OCI-LY1 (cell line): Measurements from ENCODE around the gene HSPH1.

Experiments
- H2AFZ ChIP-seq: fragments of 200-600 bp; sonication (generic), shearing (Covaris generic); 2 replicates; pipeline ENCODE4 v1.6.0; 2014; ENCODE audit warnings: antibody characterized with exemption, mild to moderate bottlenecking, low read length
- H3F3A ChIP-seq: fragments of 200-600 bp; sonication (generic), shearing (Covaris generic); 2 replicates; pipeline ENCODE4 v1.6.0; 2014; ENCODE audit warnings: mild to moderate bottlenecking, antibody characterized with exemption, low read length, moderate library complexity; ENCODE audit not compliant: insufficient read depth
- H3K27ac ChIP-seq: fragments of 200-600 bp; sonication (generic); 2 replicates; pipeline ENCODE4 v1.5.1; 2014; ENCODE audit warnings: low read length, mixed run types, mild to moderate bottlenecking, low read depth; ENCODE audit not compliant: poor library complexity, severe bottlenecking
- H3K27me3 ChIP-seq: fragments of 200-600 bp; sonication (generic); 2 replicates; pipeline ENCODE4 v1.6.0; 2014; ENCODE audit warnings: antibody characterized with exemption, mild to moderate bottlenecking, low read length, moderate library complexity; ENCODE audit not compliant: insufficient read depth
- H3K36me3 ChIP-seq: fragments of 200-600 bp; sonication (generic); 2 replicates; pipeline ENCODE4 v1.6.1; 2014; ENCODE audit warnings: mild to moderate bottlenecking, antibody characterized with exemption, low read length, moderate library complexity, mixed read lengths; ENCODE audit not compliant: insufficient read depth
- H3K4me1 ChIP-seq: fragments of 200-600 bp; sonication (generic); 2 replicates; pipeline ENCODE4 v1.5.1; 2014; ENCODE audit warnings: mild to moderate bottlenecking, low read length, moderate library complexity; ENCODE audit not compliant: insufficient read depth, severe bottlenecking
- H3K4me2 ChIP-seq: fragments of 200-600 bp; sonication (generic), shearing (Covaris generic); 2 replicates; pipeline ENCODE4 v1.6.1; 2014; ENCODE audit warnings: low read length
- H3K4me3 ChIP-seq: fragments of 200-600 bp; sonication (generic); 2 replicates; pipeline ENCODE4 v1.5.1; 2014; ENCODE audit warnings: low read length, low read depth, mild to moderate bottlenecking, mixed read lengths; ENCODE audit not compliant: poor library complexity, severe bottlenecking
- H3K79me2 ChIP-seq: fragments of 200-600 bp; shearing (Covaris generic); 2 replicates; pipeline ENCODE4 v1.6.1; 2016; ENCODE audit warnings: mixed run types, low read length, mixed read lengths; ENCODE audit not compliant: insufficient read depth
- H3K9ac ChIP-seq: fragments of 200-600 bp; sonication (generic), shearing (Covaris generic); 2 replicates; pipeline ENCODE4 v1.6.1; 2014; ENCODE audit warnings: mild to moderate bottlenecking, low read length, mixed read lengths
- H3K9me2 ChIP-seq: fragments of 200-600 bp; sonication (generic), shearing (Covaris generic); 2 replicates; pipeline ENCODE4 v1.6.1; 2014; ENCODE audit warnings: low read depth, mild to moderate bottlenecking, low read length, mixed read lengths
- H3K9me3 ChIP-seq: fragments of 200-600 bp; shearing (Covaris generic); 2 replicates; pipeline ENCODE4 v1.6.1; 2014; ENCODE audit warnings: low read length, mixed read lengths
- H4K20me1 ChIP-seq: fragments of 200-600 bp; sonication (generic), shearing (Covaris generic); 2 replicates; pipeline ENCODE4 v1.6.0; 2016; ENCODE audit warnings: mild to moderate bottlenecking, low read length; ENCODE audit not compliant: insufficient read depth
- CTCF ChIP-seq: fragments of 200-600 bp; sonication (generic), shearing (Covaris generic); IDR thresholded peaks from 2 replicates; pipeline ENCODE4 v1.5.1; 2017; ENCODE audit warnings: mild to moderate bottlenecking, antibody characterized with exemption, low read length, moderate library complexity, mixed read lengths
- EZH2 ChIP-seq: fragments of 200-600 bp; sonication (generic), shearing (Covaris generic); IDR thresholded peaks from 2 replicates; pipeline ENCODE4 v1.8.0; 2017; ENCODE audit warnings: borderline replicate concordance, mixed run types, mild to moderate bottlenecking, antibody characterized with exemption, low read length, moderate library complexity, mixed read lengths

The HSPH1 gene

GRCh38 chr13:31184981-31185645 lies 23.4 kb upstream of the HSPH1 start:
- TF ChIP-seq EZH2 (no peak), CTCF (no peak)
- H3K27me3 ChIP-seq = no peaks in the 10 kb centered on the region; the same call in 1 of the 2 replicates
- no peaks in the 10 kb centered on the region for H4K20me1 ChIP-seq
- H2AFZ ChIP-seq = no peak overlapping the region
- no peak overlapping the region for H3K4me3 ChIP-seq
- H3F3A ChIP-seq = no peaks in the 10 kb centered on the region
- no peaks in the 10 kb centered on the region for H3K4me1 ChIP-seq
- H3K79me2 ChIP-seq = no peaks in the 10 kb centered on the region
- no peaks in the 10 kb centered on the region for H3K9me3 ChIP-seq
- no peaks in the 10 kb centered on the region for H3K36me3 ChIP-seq
- no peak overlapping the region for H3K9ac ChIP-seq
- no peak overlapping the region for H3K4me2 ChIP-seq
- H3K27ac ChIP-seq = no peak overlapping the region
- no peaks in the 10 kb centered on the region for H3K9me2 ChIP-seq

- Histone ChIP-seq H3K27me3 (no peaks in the 10 kb centered on the region; the same call in 1 of the 2 replicates), H3K4me2 (no peak overlapping the region), H3K9me3 (no peaks in the 10 kb centered on the region)
Measured at GRCh38 chr13:31184451-31184850, 22.7 kb upstream of the HSPH1 start.

GRCh38 chr13:31182987-31183386 lies 21.3 kb upstream of the HSPH1 start:
- Histone ChIP-seq H4K20me1 (no peaks in the 10 kb centered on the region), H3K4me3 (no peak overlapping the region), H3K4me2 (no peak overlapping the region), H3K36me3 (no peaks in the 10 kb centered on the region), H3F3A (no peaks in the 10 kb centered on the region), H3K9ac (no peak overlapping the region), H3K4me1 (no peaks in the 10 kb centered on the region), H3K9me3 (no peaks in the 10 kb centered on the region), H3K9me2 (no peaks in the 10 kb centered on the region), H3K79me2 (no peaks in the 10 kb centered on the region), H3K27ac (no peak overlapping the region), H2AFZ (no peak overlapping the region), H3K27me3 (no peaks in the 10 kb centered on the region; the same call in 1 of the 2 replicates)
- TF ChIP-seq EZH2 (no peak), CTCF (no peak)

More at GRCh38 chr13:31184451-31184850, 22.7 kb upstream of the HSPH1 start:
- no peaks in the 10 kb centered on the region for H3K36me3 ChIP-seq
- no peaks in the 10 kb centered on the region for H3K4me1 ChIP-seq
- TF ChIP-seq CTCF = no peak
- no peak for TF ChIP-seq EZH2
- H3K27ac ChIP-seq = no peak overlapping the region
- no peaks in the 10 kb centered on the region for H4K20me1 ChIP-seq
- H3K4me3 ChIP-seq = no peak overlapping the region
- H3K9ac ChIP-seq = no peak overlapping the region
- no peaks in the 10 kb centered on the region for H3F3A ChIP-seq
- no peaks in the 10 kb centered on the region for H3K9me2 ChIP-seq
- H2AFZ ChIP-seq = no peak overlapping the region
- no peaks in the 10 kb centered on the region for H3K79me2 ChIP-seq
